HG02610 (cell line): ENCODE data around the gene FNDC3B.
"Not testable (repeated sequence)": the region's sequence is repeated elsewhere in the genome, so short reads cannot be mapped to it uniquely, and the experiment has no call there.

Source experiments
- ATAC-seq: cut with Tn5 transposase; IDR thresholded peaks from one replicate; pipeline ENCODE4 v1.9.1; 2021; ENCODE audit warnings: mild to moderate bottlenecking, moderate library complexity; ENCODE audit not compliant: unreplicated experiment

The FNDC3B gene

GRCh38 chr3:172351895-172352466, 312.6 kb downstream of the FNDC3B start:
- no peak for ATAC-seq

- no peak for ATAC-seq
Observed at GRCh38 chr3:172352786-172353185, 313.4 kb downstream of the FNDC3B start.

GRCh38 chr3:172354931-172355499, 315.6 kb downstream of the FNDC3B start:
- ATAC-seq: no peak

- no peak for ATAC-seq
Observed at GRCh38 chr3:172355836-172356235, 316.5 kb downstream of the FNDC3B start.

- ATAC-seq: no peak
Observed at GRCh38 chr3:172356427-172356826, 317.0 kb downstream of the FNDC3B start.

GRCh38 chr3:172357850-172358754, 318.7 kb downstream of the FNDC3B start:
- no peak for ATAC-seq

- no peak for ATAC-seq
Observed at GRCh38 chr3:172359231-172359630, 319.9 kb downstream of the FNDC3B start.

GRCh38 chr3:172359996-172360395, 320.6 kb downstream of the FNDC3B start:
- no peak for ATAC-seq

GRCh38 chr3:172362583-172362982, 323.2 kb downstream of the FNDC3B start:
- ATAC-seq: no peak

GRCh38 chr3:172364374-172365027, 325.1 kb downstream of the FNDC3B start:
- no peak for ATAC-seq

GRCh38 chr3:172365028-172365567, 325.7 kb downstream of the FNDC3B start:
- ATAC-seq: no peak

- no peak for ATAC-seq
Observed at GRCh38 chr3:172367205-172368105, 328.1 kb downstream of the FNDC3B start.

- not testable (repeated sequence) for ATAC-seq
Observed at GRCh38 chr3:172368556-172368955, 329.2 kb downstream of the FNDC3B start.

GRCh38 chr3:172369590-172370259, 330.3 kb downstream of the FNDC3B start:
- no peak for ATAC-seq

GRCh38 chr3:172370419-172370818, 331.0 kb downstream of the FNDC3B start:
- ATAC-seq: no peak

- no peak for ATAC-seq
Observed at GRCh38 chr3:172371544-172371943, 332.2 kb downstream of the FNDC3B start.

GRCh38 chr3:172372895-172373294, 333.5 kb downstream of the FNDC3B start:
- ATAC-seq: no peak

GRCh38 chr3:172373912-172374311, 334.5 kb downstream of the FNDC3B start:
- ATAC-seq: no peak

GRCh38 chr3:172375206-172375850, 335.9 kb downstream of the FNDC3B start:
- no peak for ATAC-seq
